GM18508 (cell line): ENCODE results near the gene HOXD12.

Experiments used
- ATAC-seq: cut with Tn5 transposase; IDR thresholded peaks from one replicate; pipeline ENCODE4 v1.9.1; 2021; ENCODE audit warnings: moderate number of reproducible peaks; ENCODE audit not compliant: insufficient read depth, unreplicated experiment

HOXD12 gene

DNA sequence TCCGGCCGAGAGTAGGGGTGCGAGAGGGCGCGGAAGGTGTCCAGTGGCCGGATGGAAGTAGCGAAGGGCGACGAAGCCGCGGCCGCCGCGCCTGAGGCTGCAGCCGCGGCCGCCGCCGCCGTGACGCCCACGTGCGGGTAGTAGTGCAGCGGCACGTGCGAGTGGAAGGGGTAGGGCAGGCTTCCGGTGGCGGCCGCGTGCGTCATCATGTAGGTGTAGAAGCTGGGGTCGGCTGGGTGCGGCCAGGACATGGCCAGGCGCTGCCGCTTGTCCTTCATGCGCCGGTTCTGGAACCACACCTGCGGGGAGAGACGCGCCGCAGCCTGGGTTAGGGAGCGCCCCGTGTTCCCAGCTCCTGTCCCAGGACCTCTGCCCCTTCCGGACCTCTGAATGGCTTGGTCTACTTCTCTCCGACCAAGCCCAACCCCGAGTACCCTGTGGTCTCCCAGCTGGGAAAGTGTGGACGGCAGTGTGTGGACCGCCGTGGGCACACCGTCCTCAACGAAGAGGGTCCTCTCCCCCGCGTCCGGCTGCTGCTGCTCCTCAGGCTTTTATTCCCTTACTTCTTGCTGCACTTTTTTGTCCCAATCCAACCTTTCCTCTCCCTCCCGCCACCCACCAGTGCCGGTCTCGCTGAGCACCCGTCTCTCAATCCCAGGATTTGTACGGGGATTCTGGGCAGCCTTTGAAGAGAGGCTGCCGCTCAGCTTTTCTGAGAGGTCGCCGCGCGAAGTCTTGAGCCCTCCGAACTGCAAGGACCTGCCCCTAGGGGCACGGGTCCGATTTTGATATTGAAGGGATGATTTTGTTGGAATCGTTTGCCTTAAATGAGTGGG lies 18.8 kb upstream of the HOXD12 start:
- ATAC-seq, result no peak

DNA sequence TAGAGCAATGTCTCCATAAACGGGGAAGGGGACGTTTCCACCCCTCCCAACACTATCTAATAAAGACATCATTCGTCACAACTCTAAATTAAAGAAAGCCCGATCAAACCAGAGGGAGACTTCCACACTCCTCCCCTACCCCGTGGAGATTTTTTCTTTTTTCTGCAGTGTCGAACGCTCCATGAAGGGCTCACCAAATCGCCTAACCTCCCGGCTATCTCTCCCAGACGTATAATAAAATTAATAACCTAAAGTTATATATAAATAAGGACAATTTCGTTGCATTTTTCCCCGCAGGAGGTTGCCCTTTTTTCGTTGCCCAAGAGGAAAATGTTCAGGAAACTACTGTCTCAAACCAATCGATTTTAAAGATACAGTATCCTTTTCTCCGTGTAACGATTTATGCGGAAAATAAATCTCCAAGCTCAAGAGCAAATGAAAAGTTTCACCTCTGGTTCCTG lies 18.2 kb upstream of the HOXD12 start:
- no peak for ATAC-seq

GRCh38 chr2:176081837-176082524 lies 17.6 kb upstream of the HOXD12 start:
- ATAC-seq, result no peak

DNA sequence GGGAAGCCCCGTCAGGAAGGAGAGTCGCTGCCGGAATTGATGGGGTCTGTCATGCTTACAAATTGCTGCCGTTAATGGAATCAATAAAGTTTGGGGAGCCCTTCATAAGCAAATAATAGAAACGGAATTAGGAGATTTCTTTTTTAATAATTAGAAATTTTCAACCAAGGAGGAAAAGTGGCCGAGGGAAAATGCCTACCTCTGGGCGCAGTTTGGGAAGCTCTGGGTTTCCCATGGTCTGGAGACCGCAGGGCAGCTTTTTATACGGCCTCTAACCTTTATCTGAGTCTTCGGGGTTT lies 17.1 kb upstream of the HOXD12 start:
- no peak for ATAC-seq

DNA sequence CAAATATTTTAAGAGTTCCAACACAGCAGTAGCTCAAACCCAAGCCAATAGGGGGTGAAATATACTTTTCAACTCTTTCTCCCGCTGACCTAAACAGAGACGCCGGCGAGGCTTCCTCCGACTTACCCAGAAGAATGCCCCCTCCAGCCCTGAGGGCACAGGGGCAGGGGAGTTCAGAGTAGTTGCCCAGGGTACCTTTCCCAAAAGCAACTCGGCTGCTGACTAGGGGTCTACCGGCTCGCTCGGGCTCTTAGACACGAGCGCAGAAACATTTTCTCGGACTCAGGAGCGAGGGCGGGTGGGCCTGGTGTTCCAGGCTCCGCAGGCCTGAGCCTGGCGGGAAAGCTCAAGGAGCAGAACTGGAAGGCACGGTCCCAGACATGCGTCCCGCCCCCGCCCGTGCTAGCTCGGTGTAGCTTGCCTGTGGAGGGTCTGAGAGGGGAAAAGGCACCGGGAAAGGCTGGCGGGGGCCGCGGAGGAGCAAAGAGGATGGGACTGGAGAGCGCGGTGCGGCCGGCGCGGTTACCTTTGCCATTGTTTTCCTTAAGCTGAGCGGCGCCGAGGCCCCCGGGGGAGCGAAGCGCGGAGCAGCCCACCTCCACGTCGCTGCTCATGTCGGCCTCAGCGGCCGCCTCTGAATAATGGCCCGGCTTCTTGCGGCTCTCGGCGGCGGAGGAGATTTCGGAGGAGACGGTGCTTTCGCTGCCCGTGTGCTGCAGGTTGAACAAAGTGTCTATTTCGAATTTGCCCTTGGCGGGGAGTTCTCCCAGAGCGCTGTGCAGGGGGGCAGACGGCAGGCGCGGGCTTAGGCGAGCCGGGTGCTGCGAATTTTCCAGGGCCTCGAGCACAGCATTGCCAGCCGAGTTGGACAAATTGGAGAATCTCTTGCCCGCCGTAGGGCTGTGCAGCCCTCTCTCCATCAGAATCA lies 16.5 kb upstream of the HOXD12 start:
- no peak for ATAC-seq

DNA sequence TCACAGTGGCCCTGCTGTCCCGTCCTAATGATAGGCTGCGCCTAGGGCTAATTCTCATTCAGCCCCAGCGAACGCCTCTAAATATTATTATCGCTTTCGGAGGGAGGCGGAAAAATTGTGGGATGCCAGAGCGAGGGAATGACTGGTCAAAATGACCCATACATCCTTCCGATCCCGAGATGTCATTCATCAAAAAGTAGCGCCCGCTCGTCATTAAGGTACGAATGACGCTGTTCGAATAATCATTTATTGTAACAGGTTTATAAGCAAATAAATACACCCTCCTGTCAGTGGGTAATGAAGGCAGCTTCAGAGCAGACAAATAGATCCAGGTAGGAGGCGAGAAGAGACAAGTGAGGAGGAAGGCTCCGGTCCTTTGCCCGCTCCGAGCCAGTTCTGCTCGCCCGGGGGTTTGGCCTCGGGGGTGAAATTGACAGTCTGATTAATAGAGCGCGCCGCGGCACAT lies 15.8 kb upstream of the HOXD12 start, which contains the start of gene EVX2:
TSS of gene EVX2 (minus strand) at position 167 of the 466 bp plus-strand sequence. CDS start 186 bp downstream, outside the sequence.
- ATAC-seq, result no peak

GRCh38 chr2:176084611-176085119 lies 14.9 kb upstream of the HOXD12 start:
- no peak for ATAC-seq

DNA sequence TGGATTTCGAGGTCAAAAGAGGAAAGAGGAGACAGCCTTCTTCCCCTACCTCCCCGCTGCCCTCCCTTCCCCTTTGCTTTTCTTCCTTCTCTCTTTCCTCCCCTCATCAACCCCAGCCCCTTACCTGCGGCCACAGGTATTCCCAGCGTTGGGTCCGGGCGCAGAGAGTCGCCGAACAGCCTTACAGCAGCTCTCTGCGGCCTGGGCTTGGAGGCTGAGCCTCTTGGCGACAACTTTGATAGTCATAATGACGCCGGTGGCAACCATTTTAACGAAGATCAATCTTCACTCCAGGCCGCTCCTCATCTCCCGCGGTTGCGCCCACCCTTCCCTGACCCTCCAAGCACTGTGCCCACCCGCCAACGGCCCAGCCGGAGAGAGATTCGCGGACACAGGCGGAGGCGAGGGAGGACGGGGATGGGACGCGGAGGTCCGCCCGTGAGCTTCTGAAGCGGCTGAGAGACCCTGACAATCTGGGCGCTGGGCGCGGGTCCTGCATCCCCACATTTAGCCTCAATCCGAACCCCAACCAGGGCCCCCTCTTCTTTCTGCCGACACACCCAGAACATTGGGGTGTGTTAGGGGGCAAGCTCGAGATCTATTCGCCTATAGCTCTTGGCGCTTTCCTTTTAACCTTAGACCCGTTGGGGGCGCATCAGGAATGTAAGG lies 14.3 kb upstream of the HOXD12 start:
- ATAC-seq, result no peak

DNA sequence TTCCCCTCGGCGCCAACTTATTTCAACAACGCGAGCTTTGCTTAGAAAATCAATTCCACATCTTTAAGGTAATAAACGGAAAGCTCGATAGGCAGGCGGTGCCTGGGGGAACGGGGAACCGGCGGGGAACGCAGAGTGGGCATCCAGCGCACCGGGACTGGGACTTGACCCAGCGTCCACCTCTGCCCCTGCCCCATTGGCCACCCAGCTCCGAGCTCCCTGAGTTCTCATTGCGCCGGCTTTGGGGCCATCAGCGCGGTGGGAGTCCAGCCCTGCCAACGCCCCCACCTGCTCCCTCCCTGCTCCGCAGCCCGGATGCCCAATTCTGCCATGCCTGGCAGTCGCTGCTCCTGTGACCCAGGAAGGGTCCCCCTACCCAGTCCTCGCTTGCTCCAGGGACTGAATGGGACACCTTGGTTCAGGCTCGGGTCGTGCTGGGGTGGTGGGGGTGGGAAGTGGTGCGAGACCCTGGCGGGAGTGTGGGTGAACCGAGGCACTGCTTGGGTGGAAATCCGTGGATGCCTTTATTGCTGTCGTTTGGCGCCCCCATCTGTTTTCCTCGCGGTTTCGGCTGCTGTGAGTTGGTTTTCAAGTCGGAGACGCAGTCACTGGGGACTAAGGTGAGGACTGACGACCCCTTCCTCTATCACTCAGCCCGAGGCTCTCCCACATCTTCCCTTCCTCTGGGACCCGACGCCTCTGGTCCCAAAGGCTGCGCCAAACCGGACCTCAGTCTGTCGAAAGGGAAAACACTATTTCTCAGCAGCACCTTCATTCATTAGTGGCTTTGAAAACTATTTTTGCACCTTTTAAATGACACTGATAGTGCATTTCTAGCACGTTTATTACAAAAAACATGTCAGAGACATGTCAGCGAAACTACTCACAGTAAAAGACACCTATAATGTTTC lies 13.5 kb upstream of the HOXD12 start:
- no peak for ATAC-seq

DNA sequence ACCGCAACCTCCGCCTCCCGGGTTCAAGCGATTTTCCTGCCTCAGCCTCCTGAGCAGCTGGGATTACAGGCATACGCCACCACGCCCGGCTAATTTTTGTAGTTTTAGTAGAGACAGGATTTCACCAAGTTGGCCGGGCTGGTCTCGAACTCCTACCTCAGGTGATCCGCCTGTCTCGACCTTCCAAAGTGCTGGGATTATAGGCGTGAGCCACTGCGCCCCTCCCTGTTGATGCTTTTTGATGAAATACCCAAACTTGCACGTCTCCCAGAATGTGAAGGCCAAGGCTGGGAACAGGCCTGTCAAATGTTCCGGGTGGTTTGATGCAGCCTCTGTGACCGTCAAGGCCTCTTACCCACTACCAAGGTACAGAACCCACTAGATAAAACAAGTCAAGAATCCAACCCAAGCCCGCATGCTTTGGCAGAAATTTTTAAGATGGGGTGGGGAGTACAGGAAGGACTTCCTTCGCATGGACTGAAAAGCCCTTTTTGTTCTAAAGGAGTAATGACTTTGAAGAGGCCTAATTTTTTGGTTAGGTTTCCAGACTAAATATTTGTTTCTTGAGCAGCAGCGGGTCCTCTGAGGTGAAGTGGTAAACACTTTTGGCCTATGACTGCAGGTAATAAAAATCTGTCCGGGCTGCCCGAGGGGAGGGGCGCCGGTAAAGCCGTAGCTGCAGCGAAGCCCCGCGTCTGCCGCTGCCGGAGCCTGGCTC lies 12.1 kb upstream of the HOXD12 start:
- no peak for ATAC-seq

DNA sequence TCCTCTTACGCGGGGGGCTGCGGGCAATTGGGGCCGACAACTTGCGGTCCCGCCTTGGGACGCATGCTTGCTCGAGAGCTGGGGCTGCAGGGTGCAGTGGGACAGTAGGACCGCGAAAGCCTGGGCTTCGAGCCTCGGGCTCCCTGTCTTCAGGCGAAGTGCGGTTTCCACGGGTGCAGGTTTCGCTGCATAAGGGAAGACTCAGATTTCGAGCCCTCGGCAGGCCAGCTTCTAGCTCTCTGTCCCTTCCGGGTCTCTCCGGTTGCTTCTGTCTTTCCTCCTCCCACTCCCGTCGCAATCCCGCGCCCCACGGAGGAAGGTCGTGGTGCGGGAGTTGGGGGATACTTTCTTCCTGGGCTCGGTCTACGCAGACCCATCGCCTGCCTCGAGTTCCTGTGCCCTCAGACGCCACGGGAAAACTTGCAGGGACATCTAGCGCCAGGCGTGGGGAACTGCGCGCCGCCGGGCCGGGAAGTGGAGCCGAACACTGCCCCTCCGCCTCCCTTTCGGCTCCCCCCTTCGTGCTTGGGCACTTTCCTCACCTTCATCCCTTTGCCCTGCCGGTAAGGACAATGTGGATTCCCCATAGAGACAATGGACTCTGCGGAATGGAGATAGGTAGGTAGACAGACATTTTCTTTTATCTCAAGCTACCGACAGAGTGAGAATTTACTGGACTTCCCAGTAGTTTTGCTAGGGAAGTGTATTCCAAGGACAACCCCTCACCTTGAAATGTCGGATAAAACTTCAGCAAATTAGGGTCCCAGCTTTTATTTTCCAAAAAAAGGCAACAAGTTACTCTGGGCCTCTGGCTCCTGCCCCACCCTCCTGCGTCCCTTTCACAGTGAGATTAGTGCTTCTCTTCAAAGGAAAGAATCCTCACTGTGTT lies 11.3 kb upstream of the HOXD12 start:
- no peak for ATAC-seq

- ATAC-seq, result no peak
These were observed 10.4 kb upstream of the HOXD12 start for GRCh38 chr2:176088937-176089842.

DNA sequence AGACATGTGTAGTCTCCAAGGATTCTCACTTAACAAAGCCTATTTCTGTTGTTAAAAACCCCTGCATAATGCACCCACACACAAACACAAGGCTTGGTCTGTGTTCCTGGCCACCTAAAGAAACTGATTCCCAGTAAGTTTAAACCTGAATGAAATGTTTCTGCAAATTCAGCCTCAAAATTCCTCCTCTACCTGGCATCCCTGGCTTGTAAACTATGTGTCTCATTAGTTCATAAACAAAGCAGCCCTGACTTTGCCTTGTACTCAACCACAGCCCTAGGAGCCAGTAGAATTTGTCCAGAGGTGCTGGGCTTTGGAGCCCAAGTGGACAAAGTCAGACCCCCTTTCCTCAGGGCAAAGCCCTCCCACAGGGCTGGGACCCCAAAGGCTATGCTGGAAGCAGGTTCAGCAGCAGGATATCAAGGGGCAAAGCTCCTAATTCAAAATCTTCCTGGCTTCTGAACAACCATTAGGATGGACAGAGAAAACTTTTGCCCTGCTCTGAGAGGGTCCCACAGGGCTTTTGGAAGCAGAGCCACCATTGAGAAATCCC lies 9.7 kb upstream of the HOXD12 start:
- ATAC-seq, result no peak

DNA sequence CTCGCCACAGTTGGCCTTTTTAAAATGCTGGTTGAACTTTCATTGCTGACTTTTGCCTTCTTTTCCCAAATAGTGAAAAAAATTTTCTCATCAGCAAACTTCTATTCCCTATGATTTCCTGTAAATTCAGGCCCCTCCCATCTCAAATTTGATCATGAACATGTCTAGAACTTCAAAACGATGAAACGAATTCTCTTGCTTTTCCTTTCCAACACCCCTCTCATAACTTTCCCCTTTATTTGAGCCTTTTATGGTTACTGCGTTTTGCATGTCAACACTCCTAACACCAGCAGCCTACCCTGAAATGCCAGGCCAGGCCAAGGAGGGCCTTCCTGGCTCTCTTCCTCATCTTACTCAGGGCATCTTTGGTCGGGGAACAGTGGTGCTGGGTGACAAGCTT lies 8.7 kb upstream of the HOXD12 start:
- no peak for ATAC-seq

- ATAC-seq, result no peak
These were observed 8.0 kb upstream of the HOXD12 start for GRCh38 chr2:176091329-176092258.
